Stimulated activated naive CD8-positive, alpha-beta T cell treated with anti-CD3 and anti-CD28 coated beads, Interleukin-15, Interleukin-2, amounts not matched to agents 100 U/mL and 50 U/mL, for 24 hours (primary cell): ENCODE results near the gene IL19.

ENCODE experiments used
- ATAC-seq: fragments of 150-1000 bp; cut with Tn5 transposase; one replicate; pipeline ENCODE4 v1.10.0; 2021
- DNase-seq: peaks from one replicate; pipeline ENCODE4 v3.0.0; 2021

The IL19 gene

DNA sequence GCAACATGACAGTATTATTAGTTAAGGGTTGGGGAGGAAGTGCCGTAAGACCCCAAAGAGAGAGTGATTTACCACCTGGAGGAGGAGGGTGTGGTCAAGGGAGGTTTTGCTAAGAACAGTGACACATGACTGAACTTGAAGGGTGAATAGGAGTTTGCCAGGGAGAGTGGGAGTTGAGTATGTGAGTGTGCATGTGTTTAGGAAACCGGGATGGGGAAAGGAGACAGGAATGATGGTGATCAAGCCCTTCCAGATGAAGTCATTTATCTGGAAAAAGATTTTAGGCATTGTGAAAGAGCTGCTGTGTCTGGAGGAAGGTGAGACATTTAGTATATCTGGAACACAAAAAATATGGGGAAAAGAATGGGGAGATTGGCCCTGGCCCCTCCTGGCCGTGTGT, 29.8 kb downstream of the IL19 start:
- no peak for ATAC-seq
- no peak for DNase-seq

DNA sequence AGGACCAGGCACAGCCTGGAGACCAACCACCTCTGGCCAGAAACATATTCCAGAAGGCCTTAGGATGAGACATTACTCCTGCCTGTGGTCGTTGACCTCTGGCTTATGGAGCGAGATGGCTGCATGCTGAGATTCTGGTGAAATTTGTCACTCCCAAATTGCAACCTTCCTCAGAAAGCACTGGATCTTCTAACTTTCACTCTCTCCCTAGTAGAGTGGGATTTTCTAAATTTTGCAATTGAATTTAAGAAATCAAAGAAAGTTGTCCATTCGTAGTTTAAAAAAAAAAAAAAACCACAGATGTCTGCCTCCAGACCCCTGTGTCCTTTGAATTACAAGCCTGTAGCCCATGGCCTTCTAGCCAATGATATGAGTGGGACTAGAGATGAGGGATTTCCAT, 30.3 kb downstream of the IL19 start:
- ATAC-seq (no peak), DNase-seq (no peak)

DNA sequence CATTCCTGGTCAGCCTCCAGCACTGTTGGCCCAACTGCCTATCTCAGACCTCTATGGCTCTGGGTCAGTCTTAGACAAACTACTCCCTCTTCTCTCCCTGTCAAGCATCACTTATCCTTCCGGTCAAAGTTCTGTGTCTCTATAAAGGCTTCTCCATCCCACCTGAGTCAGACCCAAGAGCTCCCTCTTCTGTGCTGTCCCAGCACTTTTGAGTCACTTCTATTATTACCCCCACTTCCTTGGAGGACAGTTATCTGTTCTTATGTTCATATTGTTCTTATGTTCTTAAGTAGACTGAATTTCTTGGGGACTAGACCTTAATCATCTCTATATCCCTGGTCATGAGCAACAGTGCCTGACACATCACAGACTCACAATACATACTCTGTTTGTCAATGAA, 30.9 kb downstream of the IL19 start:
- ATAC-seq (no peak), DNase-seq (no peak)

DNA sequence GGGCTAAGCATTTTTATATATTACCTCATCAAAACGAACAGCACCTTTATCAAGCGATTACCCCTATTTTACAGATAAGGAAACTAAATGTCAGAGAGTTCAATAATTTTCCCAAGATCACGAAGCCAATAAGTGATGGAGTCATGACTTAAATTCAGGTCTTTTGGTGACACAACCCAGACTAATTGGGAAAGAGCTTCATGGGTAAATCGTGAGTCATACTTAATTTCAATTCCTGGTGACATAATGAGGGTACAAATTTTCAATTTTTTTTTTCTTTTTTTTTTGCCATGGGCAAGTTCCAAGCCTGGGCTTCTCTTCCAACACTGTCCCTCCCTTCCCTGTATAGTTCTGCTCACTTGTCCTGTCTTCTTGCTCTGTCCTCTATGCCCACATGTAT, 31.8 kb downstream of the IL19 start:
- ATAC-seq = no peak

DNA sequence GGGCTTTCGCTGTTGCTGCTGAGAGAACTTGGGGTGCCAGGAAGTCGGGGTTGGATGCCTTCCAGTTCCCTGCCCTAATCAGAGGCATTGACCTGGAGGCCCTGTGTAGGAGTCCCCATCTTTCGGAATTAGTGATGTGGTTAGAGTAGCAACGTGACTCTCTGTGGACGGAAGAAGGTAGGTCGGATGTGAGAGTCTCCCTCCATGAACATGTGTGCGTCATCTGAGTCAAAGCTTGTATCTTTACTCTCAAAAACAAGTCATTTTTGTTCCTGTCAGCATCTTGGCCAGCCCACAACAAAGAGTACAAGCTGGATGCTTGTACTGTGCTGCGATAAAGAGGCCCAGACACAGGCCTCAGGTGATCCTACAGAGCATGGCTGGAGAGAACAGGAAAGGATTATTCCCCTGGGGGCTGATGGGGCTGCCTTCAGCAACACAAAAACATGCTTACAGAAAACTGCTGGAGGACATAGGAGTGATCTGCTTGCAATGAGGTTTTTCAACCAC, 32.7 kb downstream of the IL19 start:
- peak; percentile 96 for ATAC-seq
- peak; percentile 71 for DNase-seq

More for the DNA sequence above, 31.8 kb downstream of the IL19 start:
- no peak for DNase-seq

DNA sequence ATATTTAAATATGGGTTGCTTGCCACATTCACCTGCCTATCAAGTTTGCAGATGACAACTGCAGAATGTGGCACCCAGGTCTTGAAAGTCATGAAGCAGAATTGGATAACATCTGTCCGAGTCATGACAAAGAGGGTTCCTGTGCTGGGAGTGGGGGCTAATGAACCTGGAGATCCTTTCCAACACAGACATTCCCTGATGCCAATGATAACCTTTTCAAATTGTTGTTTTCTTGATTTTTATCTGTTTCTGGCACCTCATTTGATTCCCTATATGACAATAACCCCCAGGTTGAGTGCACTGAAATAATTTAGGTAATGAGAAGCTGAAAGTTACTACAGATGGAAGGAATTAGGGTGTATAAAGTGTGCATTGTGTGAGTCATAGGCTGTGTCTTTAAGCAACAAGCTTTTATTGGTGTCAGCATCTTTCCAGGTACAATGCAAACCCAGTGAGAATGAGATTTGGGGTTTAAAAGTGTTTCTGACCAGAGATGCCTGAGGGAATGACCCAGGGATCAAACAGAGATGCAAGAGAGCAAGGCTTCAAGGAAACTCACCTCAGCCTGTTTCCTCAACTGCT, 33.7 kb downstream of the IL19 start:
- no peak for ATAC-seq
- DNase-seq = no peak

DNA sequence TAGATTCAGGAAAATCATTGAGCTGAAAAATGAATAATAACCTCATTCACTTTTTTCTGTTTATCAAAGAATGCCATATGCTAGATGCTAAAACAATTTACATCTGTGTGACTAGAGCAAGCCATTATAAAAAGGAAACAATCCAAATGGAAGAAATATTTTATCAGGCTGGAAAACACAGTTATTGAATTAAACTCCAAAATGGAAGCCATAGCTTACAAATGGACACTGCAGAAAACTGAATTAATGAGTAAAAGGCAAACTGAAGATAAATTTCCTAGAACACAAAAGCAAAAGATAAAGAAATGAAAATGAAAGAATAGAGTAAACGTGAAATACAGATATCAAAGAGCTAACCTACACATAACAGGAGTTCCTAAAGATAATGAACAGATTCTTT, 34.8 kb downstream of the IL19 start:
- no peak for DNase-seq
- ATAC-seq = no peak

DNA sequence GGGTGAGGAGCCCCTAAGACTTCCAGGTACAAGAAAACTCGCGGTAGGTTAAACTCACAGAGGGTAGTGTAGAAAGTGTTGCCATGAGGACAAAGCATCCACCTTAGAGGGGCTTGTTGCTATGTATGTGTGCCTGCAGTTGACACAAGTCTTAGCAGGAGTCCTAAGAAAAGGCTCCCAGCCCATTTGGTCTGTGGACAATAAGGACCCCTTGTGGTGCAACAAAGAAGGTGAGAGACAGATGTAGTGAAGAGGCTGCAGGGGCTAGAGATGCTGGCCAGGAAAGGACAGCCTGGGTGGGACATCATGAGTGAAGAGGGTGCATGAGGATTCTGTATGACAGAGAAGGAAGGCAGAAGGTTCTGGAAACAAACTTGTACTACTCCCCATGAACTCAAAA, 38.0 kb downstream of the IL19 start:
- ATAC-seq = peak; percentile 83
- no peak for DNase-seq

DNA sequence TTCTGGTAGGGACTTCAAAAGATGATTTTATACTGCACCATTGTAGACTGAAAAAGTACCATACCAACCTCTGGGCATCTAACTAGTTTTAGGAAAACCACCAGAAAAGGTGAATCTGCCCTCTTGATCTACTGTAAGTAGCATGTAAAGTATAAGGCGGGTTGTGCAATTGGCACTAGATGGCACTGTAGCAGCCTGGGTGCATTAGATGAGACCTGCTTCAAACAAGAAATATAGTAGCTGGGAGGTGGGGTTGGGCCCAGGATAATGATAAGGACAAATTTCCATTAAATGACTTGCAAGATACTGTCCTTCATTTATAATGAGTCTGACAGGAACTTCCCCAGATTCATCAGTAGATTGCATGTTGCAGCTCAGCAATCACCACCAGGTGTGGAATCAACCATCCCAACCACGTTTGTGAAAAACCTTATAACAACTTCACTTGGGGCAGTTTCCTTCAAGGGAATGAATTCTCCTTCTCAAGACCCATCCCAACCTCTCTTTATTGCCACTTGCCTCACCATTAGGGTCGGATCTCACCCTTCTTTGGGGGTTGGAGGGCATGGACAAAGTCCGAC, 39.0 kb downstream of the IL19 start:
- DNase-seq = no peak
- peak; percentile 58 for ATAC-seq

DNA sequence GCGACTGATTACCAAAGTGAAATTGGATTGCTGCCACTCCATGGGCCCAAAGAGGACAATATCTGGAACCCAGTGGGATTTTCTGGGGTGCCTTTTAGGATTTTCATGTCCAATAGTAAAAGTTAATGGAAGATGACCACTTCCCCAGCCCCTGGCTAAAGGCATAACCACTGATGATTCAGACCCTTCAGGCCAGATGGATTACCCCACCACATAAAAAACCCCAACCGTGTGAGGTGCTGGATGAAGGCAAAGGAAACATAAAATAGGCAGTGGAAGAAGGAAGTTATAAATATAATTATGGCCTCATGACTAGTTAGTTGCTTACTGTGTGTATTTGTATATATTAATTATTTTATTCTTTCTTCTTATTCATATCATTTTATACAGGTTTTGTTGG, 41.9 kb downstream of the IL19 start:
- no peak for ATAC-seq
- DNase-seq = no peak

DNA sequence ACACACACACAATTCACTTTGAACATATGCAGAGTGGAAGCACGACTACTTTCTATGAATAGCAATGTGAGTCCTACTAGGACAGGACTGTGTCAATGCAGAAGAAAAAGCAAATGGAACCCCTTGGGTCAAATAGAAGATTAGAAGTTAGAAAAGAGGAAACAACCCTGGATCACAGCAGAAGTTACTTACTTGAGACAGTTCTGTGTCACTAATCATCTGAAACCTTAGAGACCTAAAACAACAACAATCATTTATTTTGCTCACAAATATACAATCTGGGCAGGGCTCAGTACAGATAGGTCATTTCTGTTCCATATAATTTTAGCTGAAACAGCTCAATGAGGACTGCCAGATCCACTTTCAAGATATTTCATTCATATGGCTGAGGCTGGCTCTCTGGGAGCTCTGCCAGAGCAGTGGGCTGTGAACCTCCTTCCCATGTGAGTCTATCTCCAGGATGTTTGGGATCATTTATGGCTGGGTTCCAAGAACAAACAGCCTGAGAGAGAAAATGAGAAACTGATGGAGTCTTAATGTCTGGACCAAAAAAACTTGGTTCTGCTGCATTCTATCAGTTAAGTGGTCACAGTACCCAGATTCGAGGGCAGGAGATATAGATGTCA, 44.3 kb downstream of the IL19 start:
- ATAC-seq (no peak), DNase-seq (no peak)

DNA sequence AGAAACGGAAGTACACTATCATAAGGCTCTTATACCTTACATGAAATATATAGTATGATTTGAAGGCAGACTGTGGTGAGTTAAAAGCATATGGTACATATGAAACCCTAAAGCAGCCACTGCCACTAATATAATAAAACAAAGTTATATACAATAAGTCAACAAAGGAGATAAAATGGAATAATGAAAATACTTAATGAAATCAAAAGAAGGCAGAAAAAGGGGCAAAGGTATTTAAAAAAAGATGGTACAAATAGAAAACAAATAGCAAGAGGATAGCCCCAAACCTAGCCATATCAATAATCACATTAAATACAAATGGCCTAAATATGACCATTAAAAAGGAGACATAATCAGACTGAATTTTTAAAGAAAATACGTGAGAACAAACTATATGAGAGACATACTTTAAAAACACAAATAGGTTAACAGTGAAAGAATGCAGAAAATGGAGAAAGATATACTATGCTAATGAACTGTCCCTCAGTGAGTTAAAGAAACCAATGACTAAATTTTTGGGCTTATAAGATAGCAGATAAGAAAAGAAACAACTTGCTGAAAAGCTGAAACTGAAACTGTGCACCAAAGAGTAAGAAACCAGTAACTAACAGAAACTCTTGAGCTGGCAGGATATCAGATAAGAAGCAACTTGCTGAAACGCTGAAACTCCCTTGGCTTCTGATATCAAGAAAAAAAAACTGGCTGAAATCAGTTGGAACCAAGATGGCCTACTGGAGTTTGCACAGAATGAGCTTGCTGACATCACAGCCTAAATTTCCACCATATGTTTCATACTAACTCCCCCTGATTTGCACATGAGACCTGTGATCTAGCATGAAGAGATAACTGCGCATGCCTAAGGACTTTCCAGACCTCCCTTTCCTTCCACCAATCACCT, 46.1 kb downstream of the IL19 start:
- DNase-seq (no peak), ATAC-seq (peak; percentile 93)

DNA sequence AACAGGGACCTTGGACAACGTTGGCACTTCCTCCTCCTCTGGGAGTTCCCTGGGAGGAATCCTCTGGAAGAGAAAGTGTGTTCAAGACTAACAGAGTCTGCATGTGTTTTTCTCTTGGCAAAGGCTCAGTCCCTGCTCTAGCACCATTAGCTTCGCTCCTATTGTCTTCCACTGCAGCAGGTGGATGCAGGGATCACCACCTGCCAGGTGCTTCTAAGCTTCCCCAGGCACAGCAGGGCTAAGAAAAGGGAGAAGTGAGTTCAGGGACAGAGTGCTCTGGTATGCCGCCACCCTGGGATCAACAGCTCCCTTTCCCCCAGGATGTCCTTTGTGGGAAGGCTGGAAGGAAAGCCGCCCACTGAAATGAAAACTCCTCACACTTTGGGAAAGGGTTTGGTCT, 50.9 kb downstream of the IL19 start:
- ATAC-seq (no peak), DNase-seq (no peak)

DNA sequence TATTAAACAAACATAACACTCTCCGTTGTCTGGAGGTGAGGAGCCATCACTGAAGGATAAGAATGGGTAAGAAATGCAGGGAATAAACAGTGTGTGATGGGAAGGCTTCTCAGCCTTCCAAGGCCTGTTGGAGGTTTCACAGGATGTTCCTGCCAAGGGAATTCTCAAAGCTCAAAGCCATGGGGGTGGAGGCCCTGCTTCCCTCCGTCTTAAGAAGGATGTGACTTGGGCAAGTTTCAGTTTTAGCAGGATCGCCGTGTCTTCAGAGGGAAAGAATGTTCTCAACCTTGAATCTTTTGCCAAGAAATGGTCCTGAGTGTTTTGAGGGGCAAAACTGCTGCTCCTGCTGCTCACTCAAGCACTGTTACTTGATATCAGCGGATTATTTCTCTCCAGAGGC, 53.2 kb downstream of the IL19 start:
- no peak for ATAC-seq
- DNase-seq = no peak

DNA sequence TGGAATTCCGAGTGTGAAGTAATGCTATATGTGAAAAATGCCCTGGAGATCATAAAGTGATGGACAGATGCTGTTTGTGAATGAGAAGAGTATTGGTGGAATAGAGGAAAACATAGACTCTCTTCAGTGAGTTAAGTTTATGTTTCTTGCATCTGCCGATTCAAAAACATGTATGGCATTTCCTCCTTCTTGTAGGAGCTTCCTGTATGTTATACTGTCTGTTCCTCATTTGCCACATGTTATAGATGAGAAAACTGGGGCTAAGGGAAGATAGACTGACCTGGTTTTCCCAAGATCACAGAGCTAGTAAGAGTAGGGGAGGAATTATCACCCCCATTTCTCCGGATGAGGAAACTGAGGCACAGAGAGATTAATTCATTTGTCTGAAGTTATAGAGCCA, 53.8 kb downstream of the IL19 start:
- no peak for ATAC-seq
- DNase-seq = no peak

DNA sequence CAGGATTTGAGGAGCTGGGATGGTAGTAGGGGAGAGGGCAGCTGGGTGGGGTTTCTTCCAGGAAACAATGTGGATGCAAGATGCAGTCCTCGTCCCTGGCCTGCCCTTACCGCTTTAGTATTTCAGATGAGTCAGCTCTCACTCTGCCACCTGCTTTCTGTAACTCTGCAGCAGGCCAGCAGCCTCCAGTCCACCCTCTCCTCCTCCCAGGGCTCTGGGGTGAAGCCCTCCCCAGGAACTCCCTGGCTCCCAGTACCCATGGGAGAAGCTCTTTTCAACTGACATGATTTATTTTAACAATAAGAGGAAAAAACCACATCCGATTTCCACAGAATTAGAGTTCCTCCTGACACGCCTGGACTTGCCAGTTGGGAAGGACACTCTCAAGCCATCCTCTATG, 55.8 kb downstream of the IL19 start:
- ATAC-seq = no peak
- no peak for DNase-seq

DNA sequence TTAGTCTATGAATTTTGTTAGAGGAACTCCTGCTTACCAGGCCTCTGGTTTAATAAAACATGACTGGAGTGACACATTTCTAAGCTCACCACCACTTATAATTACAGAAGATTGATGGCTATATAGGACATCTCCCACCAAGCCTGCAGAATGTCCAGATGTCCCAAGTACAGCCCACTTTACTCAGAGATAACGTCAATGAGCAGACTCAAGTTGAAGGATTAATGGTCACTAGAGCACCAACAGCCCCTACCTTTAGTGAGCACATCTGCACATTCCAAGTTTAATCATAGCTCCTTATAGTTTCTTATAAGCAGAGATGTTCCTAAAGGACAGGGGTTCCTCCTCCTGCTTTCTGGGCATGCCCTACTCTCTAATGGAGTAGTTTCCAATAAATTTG, 57.5 kb downstream of the IL19 start:
- DNase-seq = no peak
- no peak for ATAC-seq

DNA sequence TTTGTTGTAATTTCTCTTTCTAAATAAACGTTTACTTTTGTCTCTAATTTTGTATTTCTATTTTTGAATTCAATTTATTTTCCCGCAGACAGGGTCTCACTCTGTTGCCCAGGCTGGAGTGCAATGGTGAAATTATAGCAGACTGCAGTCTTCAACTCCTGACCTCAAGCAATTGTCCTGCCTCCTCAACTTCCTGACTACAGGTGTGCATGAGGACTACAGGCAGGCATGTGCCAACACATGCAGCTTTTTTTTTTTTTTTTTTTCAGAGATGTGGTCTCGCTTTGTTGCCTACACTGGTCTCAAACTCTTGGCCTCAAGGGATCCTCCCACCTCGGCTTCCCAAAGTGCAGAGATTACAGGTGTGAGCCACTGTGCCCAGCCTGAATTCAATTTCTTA, 58.2 kb downstream of the IL19 start:
- ATAC-seq (no peak), DNase-seq (no peak)

DNA sequence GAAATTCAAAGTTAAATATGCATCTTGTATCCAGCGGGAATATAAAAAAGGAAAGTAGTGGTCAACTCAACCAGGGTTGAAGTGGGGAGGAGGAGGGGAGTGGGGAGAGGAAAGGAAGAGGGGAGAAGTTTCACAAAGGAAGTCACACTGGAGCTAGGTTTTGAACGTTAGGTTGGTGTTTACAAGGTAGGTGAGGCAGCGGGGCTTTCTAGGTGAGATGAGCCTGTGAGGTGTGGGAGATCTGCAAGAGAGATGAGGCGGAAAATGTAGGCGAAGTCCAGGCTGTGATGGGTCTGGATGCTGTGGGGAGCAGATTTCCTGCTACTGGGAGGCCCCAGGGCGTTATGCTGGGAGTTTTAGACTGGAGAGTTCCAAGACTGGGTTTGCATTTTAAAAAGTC, 58.7 kb downstream of the IL19 start:
- ATAC-seq = no peak

DNA sequence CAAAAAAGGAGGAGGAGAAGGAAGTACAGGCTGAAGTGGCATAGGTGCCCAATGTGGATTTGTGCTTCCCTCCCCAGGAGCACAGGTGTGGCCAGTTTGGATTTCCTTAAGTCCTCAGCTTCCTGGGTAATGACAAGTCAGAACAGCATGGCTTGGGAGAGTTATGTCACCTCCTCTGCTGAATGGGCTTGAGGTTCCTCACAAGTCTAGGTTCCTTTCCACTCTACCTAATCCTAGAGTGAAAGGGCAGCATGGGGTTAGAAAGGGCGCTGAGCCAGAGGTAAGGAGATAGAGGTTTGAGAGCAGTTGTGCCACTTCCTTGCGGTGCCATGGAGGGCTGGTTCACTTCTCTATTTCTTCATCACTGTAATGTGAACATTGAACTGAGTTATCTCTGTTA, 59.3 kb downstream of the IL19 start:
- peak; percentile 71 for ATAC-seq

More for the DNA sequence above, 58.7 kb downstream of the IL19 start:
- no peak for DNase-seq

DNA sequence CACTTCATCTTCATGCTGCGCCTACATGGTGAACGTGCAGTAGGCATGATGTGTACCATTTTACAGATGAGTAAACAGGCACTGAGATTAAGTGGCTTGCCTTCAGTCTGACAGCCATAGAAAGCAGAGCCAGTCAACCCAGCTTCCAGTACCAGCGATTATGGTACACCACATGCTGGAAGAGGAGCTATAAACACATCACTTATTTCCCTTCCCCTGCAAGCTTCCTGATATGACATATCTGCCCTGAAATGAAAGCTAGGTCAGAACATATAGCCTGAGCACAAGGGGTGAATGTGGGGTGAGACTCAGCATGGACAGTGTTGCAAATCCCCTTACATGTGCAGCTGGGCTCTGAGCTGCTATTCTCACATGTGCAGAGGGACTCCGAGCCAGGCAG, 61.1 kb downstream of the IL19 start:
- no peak for DNase-seq

More for the DNA sequence above, 59.3 kb downstream of the IL19 start:
- DNase-seq = no peak

DNA sequence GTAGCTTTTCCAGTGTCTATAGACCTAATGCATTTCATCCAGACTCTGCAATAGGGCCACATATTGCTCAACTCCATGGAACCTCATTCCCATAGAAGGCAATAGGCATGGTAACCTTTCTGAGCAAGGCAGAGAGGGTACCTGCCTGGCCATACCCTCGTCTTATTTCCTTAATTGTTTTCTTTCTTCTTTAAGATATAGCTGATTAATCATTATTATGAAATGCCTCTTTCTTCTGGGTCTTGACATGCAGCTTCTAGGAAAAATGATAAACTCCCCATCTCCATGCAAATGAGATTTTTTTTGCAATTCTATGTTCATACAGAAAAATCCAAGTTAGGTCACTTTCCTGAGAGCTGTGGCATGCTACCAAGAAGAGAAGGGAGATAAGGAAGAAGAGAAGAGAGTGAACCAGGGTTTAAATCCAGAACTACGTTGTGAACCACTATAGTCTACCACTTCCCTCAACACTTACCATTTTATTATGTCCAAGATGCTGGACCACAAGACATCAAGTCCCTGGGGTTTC, 61.8 kb downstream of the IL19 start:
- ATAC-seq (no peak), DNase-seq (no peak)

More for the DNA sequence above, 61.1 kb downstream of the IL19 start:
- no peak for ATAC-seq
